Left ventricle myocardium superior (tissue), 1 donor: ENCODE measurements around the gene STAT2. TPM values are rescaled to one million over a fixed set of nuclear protein-coding genes. Genes with fewer than 3 reads are reported as not detected.

ENCODE experiments used
- ATAC-seq: fragments of 200-7000 bp; cut with Tn5 transposase; one replicate; pipeline ENCODE4 v1.9.1; 2020; ENCODE audit warnings: mild to moderate bottlenecking, moderate library complexity
- DNase-seq: peaks from one replicate; pipeline ENCODE4 v3.0.0-alpha.2; 2020
- intact Hi-C: fragments of 100-400 bp; cut with micrococcal nuclease; formaldehyde crosslinking; loops from one replicate; pipeline ENCODE4 v1.11.0; 2022
- total RNA-seq: library from RNA; stranded (reverse); fragmentation: NEBNext Ultra II Directional; extraction: Animal tissue kit (Norgen Biotek cat#: 25700); gene quantifications from one replicate; pipeline ENCODE4 v1.2.1, GENCODE V29; 2021
- donor health status: DM: no; HTN: yes; CAD: no; lungs with severe emphysema.

The STAT2 gene
- total RNA-seq, 1 donor from 2014 or later: 36.6 TPM

- peak; percentile 17 for ATAC-seq
- DNase-seq: no peak
- intact Hi-C loops: no loop called here
Measured at GRCh38 chr12:56300644-56301464, 59.1 kb downstream of the STAT2 start.

DNA sequence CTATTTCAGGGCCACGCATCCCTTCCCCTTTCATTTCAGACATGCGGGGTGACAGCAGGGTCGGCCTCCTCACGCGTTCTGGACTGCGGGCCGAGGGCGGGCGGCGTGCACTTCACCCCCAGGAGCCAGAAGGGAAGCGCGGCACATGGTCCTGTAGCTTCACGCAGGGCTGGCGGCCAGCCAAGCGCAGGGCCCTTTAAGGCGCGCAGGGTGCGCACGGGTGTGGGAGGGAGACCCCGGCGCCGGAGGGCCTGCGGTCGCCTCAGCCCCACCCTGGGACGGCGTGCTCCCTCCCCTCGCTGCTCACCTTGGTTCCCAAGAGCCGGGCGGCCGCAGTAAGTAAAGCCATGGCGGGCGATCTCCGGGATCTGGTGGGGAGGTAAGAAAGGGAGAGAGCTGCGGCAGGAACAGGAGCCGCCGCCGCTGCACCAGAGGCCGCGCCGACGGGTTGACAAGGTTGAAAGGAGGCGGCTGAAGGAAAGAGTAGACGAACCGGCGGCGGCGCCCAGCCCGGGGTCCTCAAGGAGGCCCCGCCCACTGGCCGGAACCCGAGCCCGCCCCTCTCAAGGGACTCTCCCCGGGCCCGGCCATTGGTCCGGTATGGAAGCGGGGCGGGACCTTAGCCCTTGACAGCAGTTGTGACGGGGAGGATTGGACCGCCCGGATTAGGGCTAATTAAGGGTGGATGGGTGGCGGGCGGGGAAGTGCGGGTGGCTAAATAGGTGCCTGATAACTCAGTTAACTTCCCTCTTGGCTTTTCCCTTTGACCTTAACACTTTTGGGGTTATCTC lies 59.9 kb downstream of the STAT2 start, which contains the start of gene CS:
CS (minus strand) TSS at position 478 of the 791 bp plus-strand sequence; CDS start at position 349, 129 bp downstream.
- intact Hi-C loops: no loop called here
- peak; percentile 99 for DNase-seq
- peak; percentile 97 for ATAC-seq

GRCh38 chr12:56299308-56299852 lies 60.5 kb downstream of the STAT2 start:
- no peak for DNase-seq
- intact Hi-C loops: no loop called here
- ATAC-seq: peak; percentile 7

DNA sequence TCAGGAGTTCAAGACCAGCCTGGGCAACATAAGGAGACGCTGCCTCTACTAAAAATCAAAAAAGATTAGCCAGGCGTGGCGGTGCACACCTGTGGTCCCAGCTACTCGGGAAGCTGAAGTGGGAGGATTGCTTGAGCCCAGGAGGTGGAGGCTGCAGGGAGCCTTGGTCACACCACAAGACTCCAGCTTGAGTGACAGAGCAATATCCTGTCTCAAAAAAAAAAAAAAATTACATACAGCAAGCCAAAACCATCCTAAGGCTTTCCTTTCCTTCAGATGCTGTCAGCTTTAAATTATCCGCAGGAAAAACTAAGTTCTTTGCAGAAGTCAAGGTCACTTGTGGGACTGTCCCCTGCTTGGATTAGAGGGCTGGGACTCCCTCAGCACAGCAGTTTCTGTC lies 61.1 kb downstream of the STAT2 start:
- no peak for DNase-seq

DNA sequence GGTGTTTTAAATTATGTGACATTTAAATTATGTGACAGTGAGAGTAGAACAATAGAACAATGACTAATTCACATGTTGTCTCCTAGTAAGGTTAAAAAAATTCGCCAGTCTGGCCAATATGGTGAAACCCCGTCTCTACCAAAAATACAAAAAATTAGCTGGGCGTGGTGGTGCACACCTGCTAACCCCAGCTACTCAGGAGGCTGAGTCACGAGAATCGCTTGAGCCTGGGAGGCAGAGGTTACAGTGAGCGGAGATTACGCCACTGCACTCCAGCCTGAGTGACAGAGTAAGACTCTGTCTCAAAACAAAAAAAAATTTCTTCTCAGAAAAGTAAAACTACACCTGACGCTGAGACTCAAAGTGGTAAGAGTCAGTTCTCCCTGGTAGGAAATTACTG lies 62.5 kb downstream of the STAT2 start:
- intact Hi-C loops: no loop called here
- no peak for ATAC-seq
- DNase-seq: no peak

More for the DNA sequence above, 61.1 kb downstream of the STAT2 start:
- intact Hi-C loops: no loop called here
- no peak for ATAC-seq

DNA sequence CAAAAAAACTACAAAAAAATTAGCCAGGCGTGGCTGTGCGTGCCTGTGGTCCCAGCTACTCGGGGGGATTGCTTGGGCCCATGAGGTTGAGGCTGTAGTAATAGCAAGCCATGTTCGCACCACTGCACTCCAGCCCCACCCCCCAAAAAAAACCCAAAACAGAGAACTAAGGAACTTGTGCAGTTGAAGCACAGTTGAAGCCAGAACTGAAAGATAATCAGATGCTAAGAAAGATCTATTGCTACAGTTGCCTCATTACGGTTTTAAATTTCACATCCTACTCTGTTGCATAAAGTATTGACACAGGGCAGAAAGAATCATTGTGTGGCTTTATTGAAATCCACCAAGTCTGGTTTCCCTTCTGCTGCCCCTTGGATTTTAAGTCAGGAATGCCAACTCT lies 63.6 kb downstream of the STAT2 start:
- intact Hi-C loops: no loop called here
- DNase-seq (no peak), ATAC-seq (no peak)

DNA sequence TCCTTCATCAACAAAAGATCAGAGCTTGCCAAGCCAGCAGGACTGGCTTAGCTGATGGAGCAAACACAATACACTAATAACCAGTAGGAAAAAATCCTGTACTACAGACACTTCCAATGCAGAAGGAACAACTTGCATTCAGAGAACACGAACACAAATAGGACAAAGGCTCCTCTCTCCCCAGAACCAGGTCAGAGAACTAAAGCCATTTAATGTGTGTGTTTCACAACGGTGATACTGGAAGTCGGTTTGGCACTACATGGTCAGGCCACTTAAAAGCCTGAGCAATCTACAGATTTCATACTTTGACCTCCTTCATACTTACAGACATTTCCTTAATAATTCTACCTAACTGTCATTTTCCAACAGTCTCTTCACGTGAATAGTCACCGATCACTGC lies 66.1 kb downstream of the STAT2 start:
- DNase-seq (no peak), ATAC-seq (no peak)
- intact Hi-C loops: no loop called here

Other genes starting within 250 kb of the STAT2 start
- 1,980 TPM for gene RPL41, start 243.5 kb downstream of the STAT2 start, total RNA-seq
- 5.5 TPM for gene ZC3H10, start 241.8 kb downstream of the STAT2 start, total RNA-seq
- 28.0 TPM for gene ESYT1, start 231.8 kb downstream of the STAT2 start, total RNA-seq
- gene MYL6B, start 207.5 kb downstream of the STAT2 start, total RNA-seq: 41.4 TPM
- gene MYL6, start 201.7 kb downstream of the STAT2 start, total RNA-seq: 546 TPM
- 81.4 TPM for gene SMARCC2, start 170.6 kb downstream of the STAT2 start, total RNA-seq
- gene RNF41, start 138.2 kb downstream of the STAT2 start, total RNA-seq: 55.3 TPM
- 19.6 TPM for gene NABP2, start 135.8 kb downstream of the STAT2 start, total RNA-seq
- not detected for gene SLC39A5, start 130.1 kb downstream of the STAT2 start, total RNA-seq
- 28.5 TPM for gene ANKRD52, start 101.7 kb downstream of the STAT2 start, total RNA-seq
- gene COQ10A, start 93.2 kb downstream of the STAT2 start, total RNA-seq: 162 TPM
- 865 TPM for gene CS, start 59.8 kb downstream of the STAT2 start, total RNA-seq
- 32.3 TPM for gene CNPY2, start 44.1 kb downstream of the STAT2 start, total RNA-seq
- gene PAN2, start 26.1 kb downstream of the STAT2 start, total RNA-seq: 52.2 TPM
- gene IL23A, start 21.2 kb downstream of the STAT2 start, total RNA-seq: not detected
- not detected for gene APOF, start 2.8 kb upstream of the STAT2 start, total RNA-seq
- gene TIMELESS, start 89.3 kb upstream of the STAT2 start, total RNA-seq: 2.0 TPM
- gene MIP, start 94.5 kb upstream of the STAT2 start, total RNA-seq: not detected
- 3.1 TPM for gene SPRYD4, start 108.5 kb upstream of the STAT2 start, total RNA-seq
- gene GLS2, start 128.1 kb upstream of the STAT2 start, total RNA-seq: 0.57 TPM
- gene RBMS2, start 161.7 kb upstream of the STAT2 start, total RNA-seq: 26.9 TPM